Loucy (cell line): ENCODE results near the gene WDR54.

ENCODE experiments used
- H2AFZ ChIP-seq: fragments of 200-600 bp; sonication (generic); 2 replicates; pipeline ENCODE4 v1.6.0; 2016; ENCODE audit warnings: antibody characterized with exemption, mild to moderate bottlenecking, low read length, moderate library complexity
- H3F3A ChIP-seq: fragments of 200-600 bp; 2 replicates; pipeline ENCODE4 v1.6.0; 2016; ENCODE audit warnings: antibody characterized with exemption, low read depth, mild to moderate bottlenecking
- H3K27me3 ChIP-seq: fragments of 200-600 bp; sonication (generic); 2 replicates; pipeline ENCODE4 v1.6.1; 2014; ENCODE audit warnings: low read length, mild to moderate bottlenecking; ENCODE audit not compliant: insufficient read depth, poor library complexity, severe bottlenecking
- H3K36me3 ChIP-seq: fragments of 200-600 bp; sonication (generic); 2 replicates; pipeline ENCODE4 v1.6.1; 2016; ENCODE audit warnings: low read length; ENCODE audit not compliant: insufficient read depth
- H3K4me1 ChIP-seq: fragments of 200-600 bp; sonication (generic); 2 replicates; pipeline ENCODE4 v1.5.1; 2014; ENCODE audit warnings: low read length, mild to moderate bottlenecking; ENCODE audit not compliant: insufficient read depth, poor library complexity, severe bottlenecking
- H3K4me2 ChIP-seq: fragments of 200-600 bp; sonication (generic); 2 replicates; pipeline ENCODE4 v1.6.0; 2014; ENCODE audit warnings: antibody characterized with exemption, low read length, low read depth, mild to moderate bottlenecking; ENCODE audit not compliant: poor library complexity, severe bottlenecking
- H3K4me3 ChIP-seq: fragments of 200-600 bp; sonication (generic); 2 replicates; pipeline ENCODE4 v1.5.1; 2014; ENCODE audit warnings: low read length, mild to moderate bottlenecking, mixed read lengths; ENCODE audit not compliant: poor library complexity, severe bottlenecking
- H3K79me2 ChIP-seq: fragments of 200-600 bp; sonication (generic); 2 replicates; pipeline ENCODE4 v1.6.1; 2014; ENCODE audit warnings: low read length; ENCODE audit not compliant: insufficient read depth
- H3K9ac ChIP-seq: fragments of 200-600 bp; sonication (generic); 2 replicates; pipeline ENCODE4 v1.6.0; 2014; ENCODE audit warnings: mild to moderate bottlenecking, low read depth, low read length, moderate library complexity; ENCODE audit not compliant: poor library complexity, severe bottlenecking
- H3K9me2 ChIP-seq: fragments of 200-600 bp; sonication (generic); replicated peaks from 2 replicates; pipeline ENCODE4 v1.6.1; 2016; ENCODE audit warnings: low read depth, low read length, mixed read lengths
- H3K9me3 ChIP-seq: fragments of 200-600 bp; sonication (generic); 2 replicates; pipeline ENCODE4 v1.6.1; 2014; ENCODE audit warnings: mild to moderate bottlenecking, antibody characterized with exemption, low read length, low read depth; ENCODE audit not compliant: insufficient read depth
- H4K20me1 ChIP-seq: fragments of 200-600 bp; sonication (generic); 2 replicates; pipeline ENCODE4 v1.6.0; 2014; ENCODE audit warnings: antibody characterized with exemption, low read length, mild to moderate bottlenecking; ENCODE audit not compliant: insufficient read depth, poor library complexity, severe bottlenecking
- CTCF ChIP-seq: fragments of 200-600 bp; sonication (generic); conservative IDR thresholded peaks from 2 replicates; pipeline ENCODE4 v1.5.1; 2014; ENCODE audit warnings: mild to moderate bottlenecking, antibody characterized with exemption, low read length
- EZH2phosphoT487 ChIP-seq: fragments of 200-600 bp; IDR thresholded peaks from 2 replicates; pipeline ENCODE4 v1.6.1; 2018; ENCODE audit warnings: antibody characterized with exemption, mild to moderate bottlenecking, moderate library complexity, borderline replicate concordance

The WDR54 gene

GRCh38 chr2:74436111-74436805 lies 14.7 kb downstream of the WDR54 start:
- no peaks in the 10 kb centered on the region for H3K36me3 ChIP-seq
- H3K4me1 ChIP-seq: peaks cover 39% of the 10 kb centered on the region
- H3K4me2 ChIP-seq: peak overlapping the region; percentile 99
- H2AFZ ChIP-seq: no peak overlapping the region
- H3K9me3 ChIP-seq: no peaks in the 10 kb centered on the region
- peaks cover 2% of the 10 kb centered on the region for H4K20me1 ChIP-seq
- TF ChIP-seq CTCF: no peak
- no peak for TF ChIP-seq EZH2phosphoT487
- no peaks in the 10 kb centered on the region for H3K9me2 ChIP-seq
- no peak overlapping the region for H3K9ac ChIP-seq
- H3K27me3 ChIP-seq: no peaks in the 10 kb centered on the region
- peaks cover 24% of the 10 kb centered on the region; the same call in 1 of the 2 replicates for H3K79me2 ChIP-seq
- no peak overlapping the region for H3K4me3 ChIP-seq
- H3F3A ChIP-seq: no peaks in the 10 kb centered on the region

GRCh38 chr2:74436848-74437695 lies 15.5 kb downstream of the WDR54 start:
- Histone ChIP-seq H3K4me1 (peaks cover 39% of the 10 kb centered on the region), H3K36me3 (no peaks in the 10 kb centered on the region), H3K4me3 (peak overlapping the region; percentile 80), H2AFZ (no peak overlapping the region), H4K20me1 (peaks cover 2% of the 10 kb centered on the region), H3K4me2 (peak overlapping the region; percentile 99), H3K9me2 (no peaks in the 10 kb centered on the region), H3F3A (no peaks in the 10 kb centered on the region), H3K9me3 (no peaks in the 10 kb centered on the region), H3K9ac (peak overlapping the region; percentile 14), H3K27me3 (no peaks in the 10 kb centered on the region), H3K79me2 (peaks cover 24% of the 10 kb centered on the region; the same call in 1 of the 2 replicates)
- TF ChIP-seq CTCF: no peak
- TF ChIP-seq EZH2phosphoT487: no peak

- H3K4me3 ChIP-seq: peak overlapping the region; percentile 80
- no peak for TF ChIP-seq EZH2phosphoT487
- no peak for TF ChIP-seq CTCF
- H3K36me3 ChIP-seq: no peaks in the 10 kb centered on the region
- peaks cover 39% of the 10 kb centered on the region for H3K4me1 ChIP-seq
- H4K20me1 ChIP-seq: peaks cover 2% of the 10 kb centered on the region
- peak overlapping the region; percentile 99 for H3K4me2 ChIP-seq
- no peak overlapping the region for H2AFZ ChIP-seq
- H3K9me2 ChIP-seq: no peaks in the 10 kb centered on the region
- peaks cover 24% of the 10 kb centered on the region; the same call in 1 of the 2 replicates for H3K79me2 ChIP-seq
- H3K9ac ChIP-seq: peak overlapping the region; percentile 92
- no peaks in the 10 kb centered on the region for H3K27me3 ChIP-seq
- no peaks in the 10 kb centered on the region for H3K9me3 ChIP-seq
- no peaks in the 10 kb centered on the region for H3F3A ChIP-seq
Measured at GRCh38 chr2:74438248-74438647, 16.7 kb downstream of the WDR54 start.
